ENCODE data around the gene TTC23. TPM values are rescaled to one million over a fixed set of nuclear protein-coding genes. Genes with fewer than 3 reads are reported as not detected.

The TTC23 gene
- total RNA-seq, 1 donor from 2014 or later: 11.4 TPM

GRCh38 chr15:99275061-99275460 lies 25.7 kb upstream of the TTC23 start:
- intact Hi-C loops (cut with micrococcal nuclease): no loop called here
- Histone ChIP-seq H3K4me1 (peaks cover 11% of the 10 kb centered on the region), H3K4me3 (no peak overlapping the region), H3K27me3 (ENCODE audit: low read depth) (no peaks in the 10 kb centered on the region), H3K9me3 (replicated peaks) (no peaks in the 10 kb centered on the region), H3K36me3 (peaks cover 9% of the 10 kb centered on the region), H3K27ac (replicated peaks) (no peak overlapping the region)
- TF ChIP-seq, protein P1, sequence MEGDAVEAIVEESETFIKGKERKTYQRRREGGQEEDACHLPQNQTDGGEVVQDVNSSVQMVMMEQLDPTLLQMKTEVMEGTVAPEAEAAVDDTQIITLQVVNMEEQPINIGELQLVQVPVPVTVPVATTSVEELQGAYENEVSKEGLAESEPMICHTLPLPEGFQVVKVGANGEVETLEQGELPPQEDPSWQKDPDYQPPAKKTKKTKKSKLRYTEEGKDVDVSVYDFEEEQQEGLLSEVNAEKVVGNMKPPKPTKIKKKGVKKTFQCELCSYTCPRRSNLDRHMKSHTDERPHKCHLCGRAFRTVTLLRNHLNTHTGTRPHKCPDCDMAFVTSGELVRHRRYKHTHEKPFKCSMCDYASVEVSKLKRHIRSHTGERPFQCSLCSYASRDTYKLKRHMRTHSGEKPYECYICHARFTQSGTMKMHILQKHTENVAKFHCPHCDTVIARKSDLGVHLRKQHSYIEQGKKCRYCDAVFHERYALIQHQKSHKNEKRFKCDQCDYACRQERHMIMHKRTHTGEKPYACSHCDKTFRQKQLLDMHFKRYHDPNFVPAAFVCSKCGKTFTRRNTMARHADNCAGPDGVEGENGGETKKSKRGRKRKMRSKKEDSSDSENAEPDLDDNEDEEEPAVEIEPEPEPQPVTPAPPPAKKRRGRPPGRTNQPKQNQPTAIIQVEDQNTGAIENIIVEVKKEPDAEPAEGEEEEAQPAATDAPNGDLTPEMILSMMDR (IDR thresholded peaks at IDR 0.05; ENCODE audit: borderline replicate concordance): no peak
- DNase-seq: no peak

DNA sequence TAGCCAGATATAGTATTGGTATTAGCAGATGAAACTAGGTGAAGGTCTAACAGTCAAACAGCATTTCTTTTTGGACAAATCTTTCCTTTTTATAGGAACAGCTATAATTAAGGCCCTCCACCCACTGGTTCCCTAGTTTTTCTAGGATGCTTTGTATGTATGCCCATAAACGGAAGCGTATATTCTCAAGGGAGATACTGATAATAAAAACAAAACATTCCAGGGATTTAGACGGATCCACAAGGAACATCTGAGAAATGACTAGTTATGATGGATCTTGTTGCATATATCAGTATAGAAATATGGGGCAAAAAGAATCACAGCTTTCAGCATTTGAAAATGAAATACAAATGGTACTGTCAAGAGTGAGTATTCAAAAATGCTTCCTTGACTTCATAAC lies 24.4 kb upstream of the TTC23 start:
- Histone ChIP-seq H3K36me3 (peaks cover 7% of the 10 kb centered on the region), H3K27ac (replicated peaks) (peak overlapping the region; percentile 5), H3K27me3 (ENCODE audit: low read depth) (no peaks in the 10 kb centered on the region), H3K4me1 (peaks cover 11% of the 10 kb centered on the region), H3K4me3 (no peak overlapping the region), H3K9me3 (replicated peaks) (no peaks in the 10 kb centered on the region)
- no peak for DNase-seq
- TF ChIP-seq, protein P1 (IDR thresholded peaks at IDR 0.05; ENCODE audit: borderline replicate concordance): no peak
- intact Hi-C loops (cut with micrococcal nuclease): no loop called here

DNA sequence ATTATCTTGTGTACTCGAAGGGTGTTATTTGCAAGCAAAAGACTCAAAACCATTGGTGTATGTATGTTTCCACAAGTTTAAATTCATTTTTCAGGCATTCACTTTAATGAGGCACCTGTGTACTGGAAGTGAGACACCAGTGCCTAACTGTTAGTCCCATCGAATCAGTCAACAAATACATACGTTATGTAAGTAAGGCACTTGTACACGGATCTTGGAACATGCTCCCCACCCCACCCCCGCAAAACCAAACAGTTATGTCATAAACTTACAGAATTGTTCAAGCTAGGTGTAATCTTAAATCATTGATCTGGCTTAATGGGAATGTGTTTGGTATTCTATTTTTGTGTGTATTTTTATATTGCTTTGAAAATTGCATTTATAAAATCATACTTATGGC lies 19.1 kb upstream of the TTC23 start:
- H3K36me3 ChIP-seq: no peaks in the 10 kb centered on the region
- no peaks in the 10 kb centered on the region for H3K27me3 ChIP-seq (ENCODE audit: low read depth)
- no peaks in the 10 kb centered on the region for H3K9me3 ChIP-seq (replicated peaks)
- no peak for DNase-seq
- H3K4me1 ChIP-seq: peaks cover 4% of the 10 kb centered on the region
- no peak overlapping the region for H3K27ac ChIP-seq (replicated peaks)
- H3K4me3 ChIP-seq: no peak overlapping the region
- intact Hi-C loops (cut with micrococcal nuclease): no loop called here
- TF ChIP-seq, protein P1 (IDR thresholded peaks at IDR 0.05; ENCODE audit: borderline replicate concordance): no peak

GRCh38 chr15:99267957-99268356 lies 18.6 kb upstream of the TTC23 start:
- TF ChIP-seq, protein P1 (IDR thresholded peaks at IDR 0.05; ENCODE audit: borderline replicate concordance): no peak
- H3K36me3 ChIP-seq: no peaks in the 10 kb centered on the region
- no peak for DNase-seq
- no peak overlapping the region for H3K4me3 ChIP-seq
- H3K27ac ChIP-seq (replicated peaks): no peak overlapping the region
- intact Hi-C loops (cut with micrococcal nuclease): no loop called here
- no peaks in the 10 kb centered on the region for H3K27me3 ChIP-seq (ENCODE audit: low read depth)
- no peaks in the 10 kb centered on the region for H3K9me3 ChIP-seq (replicated peaks)
- no peaks in the 10 kb centered on the region for H3K4me1 ChIP-seq

DNA sequence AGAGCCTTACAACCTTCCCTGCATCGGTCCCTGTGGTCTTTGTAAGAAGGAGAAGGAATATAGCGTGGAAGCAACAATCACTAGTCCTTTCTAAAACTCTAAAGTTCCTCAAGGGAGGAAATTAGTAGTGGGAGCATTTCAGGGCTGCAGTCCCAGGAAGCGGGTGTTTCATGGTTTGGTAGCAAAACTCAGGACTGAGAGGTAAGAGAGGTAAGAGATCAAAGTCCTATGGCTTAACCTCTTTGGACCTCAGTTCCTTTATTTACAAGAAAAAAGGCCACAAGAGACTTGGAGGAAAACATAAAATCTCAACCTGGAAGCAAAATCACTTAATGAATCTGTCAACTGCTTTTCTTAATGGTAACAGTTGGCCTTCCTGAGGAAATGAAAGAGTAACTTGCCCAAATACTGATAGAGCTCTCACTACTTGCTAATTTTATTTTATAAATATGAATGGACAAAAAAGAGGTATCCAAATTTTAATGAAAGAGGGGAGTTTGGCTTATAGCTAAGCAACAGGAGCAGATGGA lies 16.2 kb upstream of the TTC23 start:
- no peak for DNase-seq
- H3K4me1 ChIP-seq: no peaks in the 10 kb centered on the region
- H3K9me3 ChIP-seq (replicated peaks): no peaks in the 10 kb centered on the region
- peaks cover 16% of the 10 kb centered on the region for H3K36me3 ChIP-seq
- no peak overlapping the region for H3K4me3 ChIP-seq
- TF ChIP-seq, protein P1 (IDR thresholded peaks at IDR 0.05; ENCODE audit: borderline replicate concordance): no peak
- intact Hi-C loops (cut with micrococcal nuclease): no loop called here
- H3K27me3 ChIP-seq (ENCODE audit: low read depth): no peaks in the 10 kb centered on the region
- no peak overlapping the region for H3K27ac ChIP-seq (replicated peaks)

Measured in left ventricle myocardium inferior (tissue), 1 donor.